ENCODE results near the gene NPPA. TPM values are rescaled to one million over a fixed set of nuclear protein-coding genes. Genes with fewer than 3 reads are reported as not detected.

Gene NPPA
- polyA plus RNA-seq, 1 of the 3 experiments (the other 2 are of a cell fraction) = not detected

DNA sequence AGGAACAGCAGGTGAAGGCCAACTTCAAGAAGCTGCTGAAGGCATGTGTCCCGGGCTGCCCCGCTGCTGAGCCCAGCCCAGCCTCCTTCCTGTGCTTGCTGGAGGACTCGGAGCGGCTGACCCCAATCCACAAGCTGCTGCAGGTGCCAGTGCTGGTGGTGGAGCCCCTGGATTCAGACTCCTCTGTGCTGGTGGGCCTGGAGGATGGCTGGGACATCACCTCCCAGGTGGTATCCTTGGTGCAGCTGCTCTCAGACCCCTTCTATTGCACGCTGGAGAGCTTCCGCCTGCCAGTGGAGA, 31.3 kb upstream of the NPPA start (continued):
- TF ChIP-seq, protein P1, sequence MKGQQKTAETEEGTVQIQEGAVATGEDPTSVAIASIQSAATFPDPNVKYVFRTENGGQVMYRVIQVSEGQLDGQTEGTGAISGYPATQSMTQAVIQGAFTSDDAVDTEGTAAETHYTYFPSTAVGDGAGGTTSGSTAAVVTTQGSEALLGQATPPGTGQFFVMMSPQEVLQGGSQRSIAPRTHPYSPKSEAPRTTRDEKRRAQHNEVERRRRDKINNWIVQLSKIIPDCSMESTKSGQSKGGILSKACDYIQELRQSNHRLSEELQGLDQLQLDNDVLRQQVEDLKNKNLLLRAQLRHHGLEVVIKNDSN (IDR thresholded peaks at IDR 0.05; ENCODE audit: borderline replicate concordance, low read depth) = no peak
- no peak for TF ChIP-seq MEF2A (IDR thresholded peaks at IDR 0.05; ENCODE audit: borderline replicate concordance, low read depth)
- TF ChIP-seq, protein P2, sequence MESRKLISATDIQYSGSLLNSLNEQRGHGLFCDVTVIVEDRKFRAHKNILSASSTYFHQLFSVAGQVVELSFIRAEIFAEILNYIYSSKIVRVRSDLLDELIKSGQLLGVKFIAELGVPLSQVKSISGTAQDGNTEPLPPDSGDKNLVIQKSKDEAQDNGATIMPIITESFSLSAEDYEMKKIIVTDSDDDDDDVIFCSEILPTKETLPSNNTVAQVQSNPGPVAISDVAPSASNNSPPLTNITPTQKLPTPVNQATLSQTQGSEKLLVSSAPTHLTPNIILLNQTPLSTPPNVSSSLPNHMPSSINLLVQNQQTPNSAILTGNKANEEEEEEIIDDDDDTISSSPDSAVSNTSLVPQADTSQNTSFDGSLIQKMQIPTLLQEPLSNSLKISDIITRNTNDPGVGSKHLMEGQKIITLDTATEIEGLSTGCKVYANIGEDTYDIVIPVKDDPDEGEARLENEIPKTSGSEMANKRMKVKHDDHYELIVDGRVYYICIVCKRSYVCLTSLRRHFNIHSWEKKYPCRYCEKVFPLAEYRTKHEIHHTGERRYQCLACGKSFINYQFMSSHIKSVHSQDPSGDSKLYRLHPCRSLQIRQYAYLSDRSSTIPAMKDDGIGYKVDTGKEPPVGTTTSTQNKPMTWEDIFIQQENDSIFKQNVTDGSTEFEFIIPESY (IDR thresholded peaks at IDR 0.05; ENCODE audit: borderline replicate concordance, low read depth) = no peak
- TF ChIP-seq, protein P3, sequence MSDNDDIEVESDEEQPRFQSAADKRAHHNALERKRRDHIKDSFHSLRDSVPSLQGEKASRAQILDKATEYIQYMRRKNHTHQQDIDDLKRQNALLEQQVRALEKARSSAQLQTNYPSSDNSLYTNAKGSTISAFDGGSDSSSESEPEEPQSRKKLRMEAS (IDR thresholded peaks at IDR 0.05; ENCODE audit: low read depth) = no peak
- no peak for TF ChIP-seq TEAD4 (IDR thresholded peaks at IDR 0.05; ENCODE audit: borderline replicate concordance, insufficient read depth)
- no peak for TF ChIP-seq RFX5 (IDR thresholded peaks at IDR 0.05; ENCODE audit: low read length)
- no peak for TF ChIP-seq ELF1 (IDR thresholded peaks at IDR 0.05)
- TF ChIP-seq TCF12 (IDR thresholded peaks at IDR 0.05) = no peak
- TF ChIP-seq FOXJ3 (CRISPR knock-in tag; IDR thresholded peaks at IDR 0.05) = no peak
- no peak for TF ChIP-seq CHD2 (IDR thresholded peaks at IDR 0.05; ENCODE audit: low read length, partially characterized antibody)
- TF ChIP-seq YY1 (IDR thresholded peaks at IDR 0.05; ENCODE audit: low read depth) = no peak
- no peak for TF ChIP-seq RAD21 (IDR thresholded peaks at IDR 0.05; ENCODE audit: low read length)

DNA sequence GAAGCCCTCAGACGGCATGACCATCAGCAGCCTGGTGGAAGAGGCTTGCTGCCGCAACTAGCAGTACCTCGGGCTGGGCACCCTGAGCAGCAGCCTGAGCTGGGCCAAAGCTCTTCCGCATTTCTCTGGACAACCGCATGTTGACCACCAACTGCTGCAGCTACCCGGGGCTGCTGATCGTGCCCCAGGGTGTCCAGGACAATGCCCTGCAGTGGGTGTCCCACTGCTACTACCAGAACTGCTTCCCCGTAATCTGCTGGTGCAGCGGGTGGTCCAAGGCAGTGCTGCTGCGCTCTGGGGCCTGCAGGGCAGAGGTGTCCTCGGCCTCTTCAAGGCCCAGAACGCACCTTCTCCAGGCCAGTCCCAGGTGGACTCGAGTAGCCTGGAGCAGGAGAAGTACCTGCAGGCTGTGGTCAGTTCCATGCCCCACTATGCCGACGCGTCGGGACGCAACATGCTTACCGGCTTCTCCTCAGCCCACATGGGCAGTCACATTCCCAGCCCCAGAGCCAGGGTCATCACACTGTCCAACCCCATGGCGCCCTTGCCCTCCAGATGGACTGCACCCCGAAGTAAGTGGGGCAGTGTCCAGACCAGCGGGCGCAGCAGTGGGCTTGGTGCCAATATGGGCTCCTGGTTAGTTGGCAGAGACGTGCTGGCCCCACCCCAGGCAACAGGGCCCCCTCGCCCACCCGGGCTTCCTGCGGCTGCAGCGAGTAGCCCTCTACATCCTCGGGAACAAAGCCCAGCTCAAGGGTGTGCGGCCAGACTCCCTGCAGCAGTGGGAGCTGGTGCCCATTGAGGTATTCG, 30.7 kb upstream of the NPPA start:
- H3K9me3 ChIP-seq = no peaks in the 10 kb centered on the region
- no peaks in the 10 kb centered on the region for H3K79me2 ChIP-seq (ENCODE audit: insufficient read depth)
- peak overlapping the region in 1 of 2 experiments; percentile 43; a peak in 1 of 4 replicates for H3K27ac ChIP-seq (ENCODE audit: low read depth in 2 of 2, low read length in 1 of 2)
- TF ChIP-seq TEAD4 (IDR thresholded peaks at IDR 0.05; ENCODE audit: borderline replicate concordance, insufficient read depth) (no peak), GABPA (IDR thresholded peaks at IDR 0.05; ENCODE audit: low read depth) (no peak), SMC3 (IDR thresholded peaks at IDR 0.05; ENCODE audit: low read depth, low read length) (no peak), TAF1 (IDR thresholded peaks at IDR 0.05; ENCODE audit: borderline replicate concordance, low read depth, low read length) (no peak), FOSL2 (IDR thresholded peaks at IDR 0.05; ENCODE audit: borderline replicate concordance, low read depth) (no peak), SIN3A (IDR thresholded peaks at IDR 0.05; ENCODE audit: borderline replicate concordance, low read depth, low read length) (no peak), EP300 (IDR thresholded peaks at IDR 0.05; ENCODE audit: borderline replicate concordance in 1 of 2, low read depth in 1 of 2, low read length in 1 of 2) (no peak), YY1 (IDR thresholded peaks at IDR 0.05; ENCODE audit: low read depth) (no peak), FOXM1 (IDR thresholded peaks at IDR 0.05; ENCODE audit: low read depth) (no peak), EZH2phosphoT487 (IDR thresholded peaks at IDR 0.05; ENCODE audit: borderline replicate concordance, low read depth) (no peak), MEF2A (IDR thresholded peaks at IDR 0.05; ENCODE audit: borderline replicate concordance, low read depth) (no peak), NFIC (IDR thresholded peaks at IDR 0.05; ENCODE audit: borderline replicate concordance) (no peak), ELF1 (IDR thresholded peaks at IDR 0.05) (no peak), RXRA (IDR thresholded peaks at IDR 0.05; ENCODE audit: borderline replicate concordance, low read depth) (no peak), JUND (IDR thresholded peaks at IDR 0.05) (no peak)
- TF ChIP-seq, protein P1 (IDR thresholded peaks at IDR 0.05; ENCODE audit: borderline replicate concordance, low read depth) = no peak
- TF ChIP-seq, protein P4, sequence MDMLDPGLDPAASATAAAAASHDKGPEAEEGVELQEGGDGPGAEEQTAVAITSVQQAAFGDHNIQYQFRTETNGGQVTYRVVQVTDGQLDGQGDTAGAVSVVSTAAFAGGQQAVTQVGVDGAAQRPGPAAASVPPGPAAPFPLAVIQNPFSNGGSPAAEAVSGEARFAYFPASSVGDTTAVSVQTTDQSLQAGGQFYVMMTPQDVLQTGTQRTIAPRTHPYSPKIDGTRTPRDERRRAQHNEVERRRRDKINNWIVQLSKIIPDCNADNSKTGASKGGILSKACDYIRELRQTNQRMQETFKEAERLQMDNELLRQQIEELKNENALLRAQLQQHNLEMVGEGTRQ (IDR thresholded peaks at IDR 0.05; ENCODE audit: borderline replicate concordance, low read depth, low read length) = no peak
- peaks cover 0 to 73% of the 10 kb centered on the region in 2 experiments; a peak in 2 of 4 replicates for H3K4me1 ChIP-seq (ENCODE audit: control insufficient read depth in 1 of 2, insufficient read depth in 2 of 2, low read depth in 1 of 2, low read length in 1 of 2)
- no peak for DNase-seq
- no peaks in the 10 kb centered on the region for H4K20me1 ChIP-seq (ENCODE audit: insufficient read depth)
- no peaks in the 10 kb centered on the region for H3F3A ChIP-seq (replicated peaks; ENCODE audit: insufficient read depth)
- H2AFZ ChIP-seq (ENCODE audit: low read depth) = no peak overlapping the region
- WGBS (ENCODE audit: low lambda C conversion rate) = 27% methylated on average over 5 of the region's 31 CpGs
- no peaks in the 10 kb centered on the region for H3K36me3 ChIP-seq (replicated peaks in 1 of 2; ENCODE audit: control insufficient read depth in 1 of 2, insufficient read depth in 2 of 2, low read length in 1 of 2)
- no peak overlapping the region for H3K4me2 ChIP-seq
- H3K27me3 ChIP-seq (ENCODE audit: insufficient read depth) = 0 out of 2 replicates have a peak, but pooled peaks cover 5% of the 10 kb centered on the region
- CTCF ChIA-PET = interaction anchor here (0.8 to 7.0 kb wide), 6 partner anchors 11 to 39 kb away, joined by 3 to 42 read pairs (median 7); partner anchors contain the start of gene NPPA
- no peaks in the 10 kb centered on the region for H3K9me2 ChIP-seq
- no peak overlapping the region for H3K9ac ChIP-seq
- no peak overlapping the region for H3K4me3 ChIP-seq (ENCODE audit: low read depth in 2 of 2, low read length in 1 of 2)
- POLR2A ChIA-PET = no interaction called here

Measured in SK-N-SH (cell line).